CD14-positive monocyte (primary cell): ENCODE results near the gene ASF1A. TPM values are rescaled to one million over a fixed set of nuclear protein-coding genes. Genes with fewer than 3 reads are reported as not detected.

ENCODE experiments used
- DNase-seq, 3 donors: peaks; one replicate each; pipeline ENCODE4 v3.0.0-alpha.2; 2011 to 2022
- H2AFZ ChIP-seq: 2 replicates; pipeline ENCODE4 v1.6.0; 2012; ENCODE audit warnings: mild to moderate bottlenecking, low read depth, low read length, inconsistent platforms; ENCODE audit not compliant: insufficient read depth, poor library complexity, severe bottlenecking
- H3K27ac ChIP-seq, 2 donors: 1 replicate in 1 of 2; 2 replicates in 1 of 2; pipeline ENCODE4 v1.5.1; 2012 to 2013; ENCODE audit warnings: low read length in 2 of 2, control low read depth in 1 of 2, inconsistent platforms in 1 of 2, low read depth in 1 of 2, mild to moderate bottlenecking in 1 of 2
- H3K27me3 ChIP-seq, 2 donors: one replicate each; pipeline versions ENCODE4 v1.6.0 to v1.6.1; 2011 to 2013; ENCODE audit warnings: low read length in 2 of 2; ENCODE audit not compliant: control insufficient read depth in 2 of 2, insufficient read depth in 2 of 2
- H3K36me3 ChIP-seq, 2 donors: replicated peaks in 1 of 2; 1 replicate in 1 of 2; 2 replicates in 1 of 2; pipeline versions ENCODE4 v1.5.1 to v1.6.1; 2012 to 2013; ENCODE audit warnings: low read length in 2 of 2, control low read depth in 1 of 2, inconsistent platforms in 1 of 2, mild to moderate bottlenecking in 1 of 2; ENCODE audit not compliant: insufficient read depth in 2 of 2, control insufficient read depth in 1 of 2
- H3K4me1 ChIP-seq, 2 donors: 1 replicate in 1 of 2; 2 replicates in 1 of 2; pipeline versions ENCODE4 v1.5.1 to v1.6.1; 2012 to 2013; ENCODE audit warnings: low read length in 2 of 2, control low read depth in 1 of 2, inconsistent platforms in 1 of 2, mild to moderate bottlenecking in 1 of 2, moderate library complexity in 1 of 2; ENCODE audit not compliant: insufficient read depth in 2 of 2, control insufficient read depth in 1 of 2
- H3K4me2 ChIP-seq: replicated peaks from 2 replicates; pipeline ENCODE3; 2012; ENCODE audit warnings: low read length, moderate library complexity, mild to moderate bottlenecking; ENCODE audit not compliant: poor library complexity, severe bottlenecking; ENCODE audit errors: extremely low read depth
- H3K4me3 ChIP-seq, 3 experiments: fragments of 200-600 bp in 1 of 3; sonication (generic) in 1 of 3; replicated peaks in 1 of 3; 1 replicate in 2 of 3; 2 replicates in 1 of 3; pipeline ENCODE4 v1.5.1; 2011 to 2013; ENCODE audit warnings: low read length in 3 of 3, mild to moderate bottlenecking in 3 of 3, control low read depth in 2 of 3, low read depth in 2 of 3, inconsistent platforms in 1 of 3, moderate library complexity in 1 of 3
- H3K79me2 ChIP-seq: 2 replicates; pipeline ENCODE4 v1.6.0; 2012; ENCODE audit warnings: mild to moderate bottlenecking, control low read depth, inconsistent platforms, low read length, moderate library complexity; ENCODE audit not compliant: insufficient read depth
- H3K9ac ChIP-seq: 2 replicates; pipeline ENCODE4 v1.6.0; 2017; ENCODE audit warnings: low read length, mild to moderate bottlenecking; ENCODE audit not compliant: insufficient read depth, poor library complexity, severe bottlenecking
- H3K9me3 ChIP-seq, 2 donors: replicated peaks in 1 of 2; 1 replicate in 1 of 2; 2 replicates in 1 of 2; pipeline versions ENCODE4 v1.5.1 to v1.6.1; 2012 to 2013; ENCODE audit warnings: low read length in 2 of 2, control low read depth in 1 of 2; ENCODE audit not compliant: control insufficient read depth in 1 of 2, insufficient read depth in 1 of 2
- H4K20me1 ChIP-seq: 2 replicates; pipeline ENCODE4 v1.6.0; 2012; ENCODE audit warnings: mild to moderate bottlenecking, low read length, control low read depth, moderate library complexity; ENCODE audit not compliant: insufficient read depth
- H3K27ac Mint-ChIP-seq, 7 donors: one replicate each; pipeline ENCODE4 v1.8.0; 2020; ENCODE audit warnings: mild to moderate bottlenecking in 7 of 7, mixed read lengths in 7 of 7, moderate library complexity in 6 of 7, inconsistent platforms in 2 of 7
- H3K27me3 Mint-ChIP-seq, 3 donors: one replicate each; pipeline ENCODE4 v1.8.0; 2021 to 2022; ENCODE audit warnings: low read depth in 3 of 3, mild to moderate bottlenecking in 3 of 3, mixed read lengths in 3 of 3, moderate library complexity in 3 of 3, inconsistent platforms in 1 of 3
- H3K36me3 Mint-ChIP-seq, 2 donors: one replicate each; pipeline ENCODE4 v1.8.0; 2020; ENCODE audit warnings: mixed read lengths in 2 of 2, inconsistent platforms in 1 of 2, mild to moderate bottlenecking in 1 of 2
- H3K4me1 Mint-ChIP-seq: one replicate; pipeline ENCODE4 v1.8.0; 2020; ENCODE audit warnings: mild to moderate bottlenecking, mixed read lengths
- H3K4me3 Mint-ChIP-seq, 2 donors: one replicate each; pipeline ENCODE4 v1.8.0; 2020; ENCODE audit warnings: mild to moderate bottlenecking in 2 of 2, mixed read lengths in 2 of 2, moderate library complexity in 1 of 2
- H3K9me3 Mint-ChIP-seq, 7 donors: one replicate each; pipeline ENCODE4 v1.8.0; 2020 to 2022; ENCODE audit warnings: mixed read lengths in 7 of 7, mild to moderate bottlenecking in 6 of 7, moderate library complexity in 6 of 7, inconsistent platforms in 2 of 7
- WGBS: methylation state at CpG from one replicate; pipeline ENCODE4 v1.1.5; 2013; ENCODE audit warnings: missing lambda C conversion rate; ENCODE audit not compliant: insufficient coverage; 5-methylcytosine and 5-hydroxymethylcytosine counted together
- intact Hi-C, 2 donors: fragments of 100-400 bp; cut with micrococcal nuclease; formaldehyde crosslinking; loops; one replicate each; pipeline versions ENCODE4 v1.15.0 to v1.15.1; 2023
- polyA plus RNA-seq, 3 donors: library from polyadenylated mRNA; depleted of rRNA in 1 of 3; unstranded in 2 of 3; stranded (reverse) in 1 of 3; fragments of 300-500 nt in 2 of 3; fragments of >200 nt in 1 of 3; fragmentation: Illumina TruSeq in 2 of 3; gene quantifications; 1 replicate in 2 of 3; 2 replicates in 1 of 3; pipeline ENCODE4 v1.2.3, GENCODE V29; 2012 to 2021
- TF ChIP-seq, protein P1 (sequence below): fragments of 200-600 bp; IDR thresholded peaks from one replicate; pipeline ENCODE4 v1.8.0; 2022; ENCODE audit warnings: antibody characterized with exemption, mild to moderate bottlenecking

The ASF1A gene
- polyA plus RNA-seq, 3 donors = 3.1 to 14.4 (median 10.5) TPM

DNA sequence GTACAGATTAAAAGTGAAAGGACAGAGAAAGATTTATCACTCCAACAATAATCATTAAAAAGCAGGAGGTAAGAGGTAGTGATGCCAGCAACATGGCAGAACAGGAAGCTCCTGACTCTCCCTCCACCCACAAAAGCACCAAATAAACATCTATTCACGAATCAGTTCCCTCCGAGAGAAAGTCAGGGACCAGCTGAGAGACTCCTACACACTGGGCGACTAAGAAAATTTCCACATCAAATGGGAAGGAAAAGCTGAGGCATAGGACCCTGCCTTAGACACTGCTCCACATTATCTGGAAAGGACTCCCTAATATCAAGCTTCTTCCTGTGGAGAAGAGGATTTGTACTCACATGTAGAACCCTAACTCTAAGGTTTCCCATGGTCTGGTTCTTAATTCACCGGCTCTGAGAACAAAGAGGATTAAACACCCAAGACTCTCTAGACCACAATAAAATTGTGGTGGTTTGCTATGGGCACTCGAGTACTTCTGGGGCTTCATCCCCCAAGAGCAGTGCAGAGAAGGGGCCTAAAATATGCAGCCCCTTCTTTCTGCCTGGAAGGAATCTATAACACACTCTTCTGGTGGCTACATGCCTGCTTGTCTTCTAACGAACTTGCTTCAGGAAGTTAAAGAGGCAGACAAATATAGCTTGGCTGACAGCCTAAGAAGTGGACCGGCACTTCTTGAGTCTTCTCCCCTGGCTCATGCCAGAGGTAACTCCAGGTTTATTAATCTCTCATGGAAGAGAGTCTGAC lies 29.4 kb upstream of the ASF1A start:
- Histone ChIP-seq H3K4me3 (no peak overlapping the region), H3K9ac (no peak overlapping the region), H3K4me2 (no peak overlapping the region), H3K36me3 (peaks cover 0 to 13% of the 10 kb centered on the region in 2 donors), H3K9me3 (peaks cover 0 to 11% of the 10 kb centered on the region in 2 donors), H3K27me3 (no peaks in the 10 kb centered on the region), H3K79me2 (peaks cover 58% of the 10 kb centered on the region), H4K20me1 (peaks cover 73% of the 10 kb centered on the region), H3K4me1 (peaks cover 11 to 12% of the 10 kb centered on the region in 2 donors), H3K27ac (peak overlapping the region in 1 of 2 donors; percentile 47), H2AFZ (no peak overlapping the region)
- intact Hi-C loops = no loop called here
- H3K27ac Mint-ChIP-seq = peak overlapping the region in 5 of 7 donors; percentile 33 to 71 (median 54)
- H3K36me3 Mint-ChIP-seq = peaks cover 5 to 28% of the 10 kb centered on the region in 2 donors
- DNase-seq = no peak
- H3K27me3 Mint-ChIP-seq = no peaks in the 10 kb centered on the region
- peaks cover 29% of the 10 kb centered on the region for H3K4me1 Mint-ChIP-seq
- TF ChIP-seq, protein P1, sequence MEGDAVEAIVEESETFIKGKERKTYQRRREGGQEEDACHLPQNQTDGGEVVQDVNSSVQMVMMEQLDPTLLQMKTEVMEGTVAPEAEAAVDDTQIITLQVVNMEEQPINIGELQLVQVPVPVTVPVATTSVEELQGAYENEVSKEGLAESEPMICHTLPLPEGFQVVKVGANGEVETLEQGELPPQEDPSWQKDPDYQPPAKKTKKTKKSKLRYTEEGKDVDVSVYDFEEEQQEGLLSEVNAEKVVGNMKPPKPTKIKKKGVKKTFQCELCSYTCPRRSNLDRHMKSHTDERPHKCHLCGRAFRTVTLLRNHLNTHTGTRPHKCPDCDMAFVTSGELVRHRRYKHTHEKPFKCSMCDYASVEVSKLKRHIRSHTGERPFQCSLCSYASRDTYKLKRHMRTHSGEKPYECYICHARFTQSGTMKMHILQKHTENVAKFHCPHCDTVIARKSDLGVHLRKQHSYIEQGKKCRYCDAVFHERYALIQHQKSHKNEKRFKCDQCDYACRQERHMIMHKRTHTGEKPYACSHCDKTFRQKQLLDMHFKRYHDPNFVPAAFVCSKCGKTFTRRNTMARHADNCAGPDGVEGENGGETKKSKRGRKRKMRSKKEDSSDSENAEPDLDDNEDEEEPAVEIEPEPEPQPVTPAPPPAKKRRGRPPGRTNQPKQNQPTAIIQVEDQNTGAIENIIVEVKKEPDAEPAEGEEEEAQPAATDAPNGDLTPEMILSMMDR = no peak
- H3K9me3 Mint-ChIP-seq = peaks cover 0 to 12% (median 4%) of the 10 kb centered on the region in 7 donors
- peak overlapping the region in 1 of 2 donors; percentile 7 for H3K4me3 Mint-ChIP-seq
- WGBS = 0% methylated on average over 1 of the region's 7 CpGs

DNA sequence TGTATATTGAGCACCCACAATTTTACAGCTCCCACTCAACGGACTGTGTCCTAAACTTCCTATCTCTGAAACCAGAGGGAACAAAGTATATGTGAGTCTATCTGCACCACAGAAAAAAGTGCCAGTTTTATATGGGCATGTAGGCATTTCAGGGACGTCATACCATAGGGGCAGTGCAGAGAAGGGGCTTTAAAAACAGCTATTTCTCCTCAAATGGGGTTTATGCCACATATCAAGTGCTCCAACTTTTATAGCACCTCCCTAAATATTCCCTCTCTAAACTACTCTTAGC lies 28.9 kb upstream of the ASF1A start:
- Histone ChIP-seq H3K4me2 (no peak overlapping the region), H3K4me3 (no peak overlapping the region), H3K27ac (peak overlapping the region in 1 of 2 donors; percentile 47), H3K79me2 (peaks cover 63% of the 10 kb centered on the region), H3K36me3 (peaks cover 0 to 13% of the 10 kb centered on the region in 2 donors), H3K27me3 (no peaks in the 10 kb centered on the region), H4K20me1 (peaks cover 76% of the 10 kb centered on the region), H3K4me1 (peaks cover 10 to 11% of the 10 kb centered on the region in 2 donors), H3K9ac (no peak overlapping the region), H3K9me3 (peaks cover 0 to 11% of the 10 kb centered on the region in 2 donors), H2AFZ (no peak overlapping the region)
- H3K9me3 Mint-ChIP-seq = peaks cover 0 to 12% (median 4%) of the 10 kb centered on the region in 7 donors
- TF ChIP-seq, protein P1 = no peak
- peak overlapping the region in 3 of 7 donors; percentile 33 to 71 (median 63) for H3K27ac Mint-ChIP-seq
- H3K36me3 Mint-ChIP-seq = peaks cover 5 to 28% of the 10 kb centered on the region in 2 donors
- no CpG with 5 or more reads among the region's 2 CpGs for WGBS
- H3K27me3 Mint-ChIP-seq = no peaks in the 10 kb centered on the region
- intact Hi-C loops = no loop called here
- no peak for DNase-seq
- H3K4me1 Mint-ChIP-seq = peaks cover 26% of the 10 kb centered on the region
- no peak overlapping the region for H3K4me3 Mint-ChIP-seq
